GM12873 (cell line): Measurements from ENCODE around the gene ADAMTS6.

Experiments used
- TF ChIP-seq, protein P1 (sequence below): IDR thresholded peaks from 2 replicates; pipeline ENCODE4 v1.5.1; 2012; ENCODE audit warnings: low read depth, mild to moderate bottlenecking, moderate library complexity, low read length, control low read depth; ENCODE audit not compliant: insufficient read depth; ENCODE audit errors: missing control alignments

Gene ADAMTS6

DNA sequence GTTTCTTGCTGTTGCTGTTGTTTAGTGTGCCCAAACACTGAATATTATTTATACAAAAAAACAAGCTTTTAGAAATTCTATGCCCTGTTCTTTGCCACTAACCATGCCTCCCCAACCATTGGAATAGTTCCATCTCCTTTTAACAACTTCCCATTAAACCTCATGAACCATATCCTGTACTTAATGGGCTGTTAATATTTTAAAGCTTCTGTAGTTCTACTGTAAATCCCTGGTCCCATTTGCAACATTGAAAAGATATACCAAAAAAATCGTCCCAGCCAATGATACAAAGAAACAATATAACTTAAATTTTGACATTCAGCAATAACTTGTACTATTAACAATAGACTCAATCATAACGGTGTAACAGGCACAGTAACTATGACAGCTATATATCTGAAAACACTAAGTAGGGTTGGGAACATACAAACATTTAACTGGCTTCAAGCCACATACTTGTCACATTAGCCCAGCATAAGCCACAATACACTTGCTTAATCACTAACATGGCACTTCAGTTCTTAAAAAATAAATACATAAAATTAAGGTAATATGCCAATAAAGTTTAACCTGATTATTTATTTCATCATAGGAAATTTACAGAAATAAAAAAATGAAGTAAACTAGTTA, 86.1 kb downstream of the ADAMTS6 start:
- TF ChIP-seq, protein P1, sequence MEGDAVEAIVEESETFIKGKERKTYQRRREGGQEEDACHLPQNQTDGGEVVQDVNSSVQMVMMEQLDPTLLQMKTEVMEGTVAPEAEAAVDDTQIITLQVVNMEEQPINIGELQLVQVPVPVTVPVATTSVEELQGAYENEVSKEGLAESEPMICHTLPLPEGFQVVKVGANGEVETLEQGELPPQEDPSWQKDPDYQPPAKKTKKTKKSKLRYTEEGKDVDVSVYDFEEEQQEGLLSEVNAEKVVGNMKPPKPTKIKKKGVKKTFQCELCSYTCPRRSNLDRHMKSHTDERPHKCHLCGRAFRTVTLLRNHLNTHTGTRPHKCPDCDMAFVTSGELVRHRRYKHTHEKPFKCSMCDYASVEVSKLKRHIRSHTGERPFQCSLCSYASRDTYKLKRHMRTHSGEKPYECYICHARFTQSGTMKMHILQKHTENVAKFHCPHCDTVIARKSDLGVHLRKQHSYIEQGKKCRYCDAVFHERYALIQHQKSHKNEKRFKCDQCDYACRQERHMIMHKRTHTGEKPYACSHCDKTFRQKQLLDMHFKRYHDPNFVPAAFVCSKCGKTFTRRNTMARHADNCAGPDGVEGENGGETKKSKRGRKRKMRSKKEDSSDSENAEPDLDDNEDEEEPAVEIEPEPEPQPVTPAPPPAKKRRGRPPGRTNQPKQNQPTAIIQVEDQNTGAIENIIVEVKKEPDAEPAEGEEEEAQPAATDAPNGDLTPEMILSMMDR: no peak

DNA sequence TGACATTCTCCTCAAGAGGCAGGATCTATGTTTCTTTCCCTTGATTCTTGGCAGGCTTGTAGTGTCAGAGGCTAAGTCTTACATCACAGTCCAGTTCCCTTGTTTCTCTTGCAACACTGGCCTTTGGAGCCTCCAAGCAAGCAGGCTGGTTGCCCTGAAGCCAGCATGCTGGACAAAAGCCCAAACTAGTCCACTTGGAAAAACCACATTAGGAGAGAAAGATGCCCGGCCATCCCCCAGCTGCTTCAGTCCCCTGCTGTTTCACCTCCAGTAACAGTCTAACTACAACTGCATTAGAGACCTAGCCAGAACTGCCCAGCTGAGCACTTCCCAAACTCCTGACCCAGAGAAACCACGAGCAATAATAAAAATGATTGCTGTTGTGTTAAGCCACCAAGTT, 87.6 kb downstream of the ADAMTS6 start:
- TF ChIP-seq, protein P1: no peak

DNA sequence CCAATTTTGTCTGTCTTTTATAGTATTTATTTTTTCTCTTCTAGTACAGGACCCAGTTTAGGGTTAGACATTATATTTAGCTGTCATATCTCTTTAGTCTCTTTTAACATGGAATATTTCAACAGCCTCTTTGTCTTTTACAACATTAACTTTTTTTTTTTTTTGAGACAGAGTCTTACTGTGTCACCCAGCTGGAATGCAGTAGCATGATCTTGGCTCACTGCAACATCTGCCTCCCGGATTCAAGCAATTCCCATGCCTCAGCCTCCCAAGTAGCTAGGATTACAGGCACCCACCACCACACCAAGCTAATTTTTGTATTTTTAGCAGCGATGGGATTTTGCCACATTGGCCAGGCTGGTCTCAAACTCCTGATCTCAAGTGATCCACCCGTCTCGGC, 90.1 kb downstream of the ADAMTS6 start:
- TF ChIP-seq, protein P1: no peak

DNA sequence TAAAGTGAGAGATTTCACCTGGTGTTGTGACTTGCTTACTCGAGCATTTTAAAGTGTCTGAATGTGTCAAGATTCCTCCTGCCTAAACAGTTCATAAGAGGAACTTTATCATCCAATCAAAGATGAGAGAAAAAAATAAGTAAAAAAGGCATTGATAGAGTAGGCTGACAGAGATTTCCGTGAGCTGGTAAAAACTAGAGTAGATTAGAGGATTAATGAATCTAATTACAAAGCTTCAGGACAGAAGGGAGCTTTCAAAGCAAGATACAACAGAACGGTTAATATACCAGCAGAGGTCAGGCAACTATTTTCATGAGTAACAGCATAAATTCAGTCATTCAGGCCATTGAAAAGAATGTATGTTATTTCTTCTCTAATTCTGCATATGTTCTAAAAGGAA, 91.5 kb downstream of the ADAMTS6 start:
- TF ChIP-seq, protein P1: no peak

DNA sequence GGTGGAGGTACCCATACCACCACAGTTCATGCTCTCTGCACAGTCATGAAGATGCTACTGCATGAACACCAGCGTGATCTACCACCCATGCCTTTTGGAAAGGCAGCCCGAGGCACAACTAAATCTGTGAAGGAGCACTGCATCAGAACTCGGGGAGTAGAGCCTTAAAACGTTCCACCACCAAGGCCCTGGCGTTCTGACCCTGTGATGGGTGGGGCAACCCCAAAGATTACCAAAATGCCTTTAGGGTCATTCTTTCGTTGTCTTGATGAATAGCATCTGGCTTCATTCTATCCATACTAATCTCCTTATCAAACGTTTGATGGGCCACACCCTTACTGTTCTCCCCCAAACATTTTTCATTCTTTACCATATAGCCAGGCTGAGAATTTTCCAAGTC, 97.9 kb downstream of the ADAMTS6 start:
- TF ChIP-seq, protein P1: no peak

DNA sequence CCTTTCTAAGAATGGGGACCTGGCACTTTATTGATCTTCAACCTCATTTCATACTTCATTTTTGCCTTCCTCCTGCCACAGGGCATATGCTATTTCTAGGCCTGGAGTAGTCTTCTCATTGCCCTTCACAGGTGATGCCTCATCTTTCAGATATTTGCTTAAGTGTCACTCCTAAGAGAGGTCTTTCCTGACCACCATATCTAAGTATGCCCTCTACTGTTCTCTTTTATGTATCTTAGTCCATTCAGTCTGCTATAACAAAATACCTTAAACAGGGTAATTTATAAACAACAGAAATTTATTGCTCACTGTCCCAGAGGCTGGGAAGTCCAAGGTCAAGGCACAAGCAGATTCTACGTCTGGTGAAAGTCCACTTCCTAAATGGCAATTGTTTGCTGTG, 99.1 kb downstream of the ADAMTS6 start:
- TF ChIP-seq, protein P1: no peak

DNA sequence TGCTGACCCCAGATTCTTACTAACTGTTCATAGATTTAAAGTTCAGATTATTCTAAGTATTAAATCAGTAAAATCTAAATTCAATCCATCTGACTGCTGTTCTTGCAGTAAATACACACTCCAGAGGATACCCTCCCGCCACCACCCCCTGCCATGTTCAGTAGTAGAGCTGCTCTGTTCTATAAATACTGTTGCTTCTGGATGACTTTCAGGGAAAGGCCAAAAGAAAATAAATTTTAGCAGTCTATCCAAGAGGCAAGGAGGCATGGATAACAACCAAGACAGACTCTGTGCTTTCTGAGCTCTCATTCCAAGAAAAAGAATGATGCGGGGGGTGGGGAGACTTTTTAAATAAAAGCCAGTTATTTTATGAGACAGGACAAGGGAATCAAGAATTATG, 115.1 kb downstream of the ADAMTS6 start:
- TF ChIP-seq, protein P1: no peak
